Smooth muscle cell (in vitro differentiated cells): ENCODE data around the gene DNAJC3. TPM values are rescaled to one million over a fixed set of nuclear protein-coding genes. Genes with fewer than 3 reads are reported as not detected.
"Not testable (repeated sequence)": the region's sequence is repeated elsewhere in the genome, so short reads cannot be mapped to it uniquely, and the experiment has no call there.

Source experiments
- DNase-seq: peaks from one replicate; lab custom pipeline; 2025; ENCODE audit not compliant: unreplicated experiment; lab: John Stamatoyannopoulos, UW
- H2AFZ ChIP-seq: fragments of 200-600 bp; sonication (generic); 2 replicates; pipeline ENCODE4 v1.6.0; 2016; ENCODE audit warnings: antibody characterized with exemption, low read depth, mild to moderate bottlenecking
- H3F3A ChIP-seq: fragments of 200-600 bp; sonication (generic); 2 replicates; pipeline ENCODE4 v1.6.0; 2017; ENCODE audit warnings: antibody characterized with exemption, low read depth
- H3K27ac ChIP-seq: fragments of 200-600 bp; sonication (generic); 2 replicates; pipeline ENCODE4 v1.5.1; 2016; ENCODE audit warnings: low read depth, mild to moderate bottlenecking
- H3K27me3 ChIP-seq: fragments of 200-600 bp; sonication (generic); 2 replicates; pipeline ENCODE4 v1.6.1; 2016; ENCODE audit warnings: low read depth, mild to moderate bottlenecking
- H3K36me3 ChIP-seq: fragments of 200-600 bp; sonication (generic); 2 replicates; pipeline ENCODE4 v1.5.1; 2016; ENCODE audit warnings: low read depth
- H3K4me1 ChIP-seq: fragments of 200-600 bp; sonication (generic); 2 replicates; pipeline ENCODE4 v1.5.1; 2016; ENCODE audit warnings: low read depth
- H3K4me2 ChIP-seq: fragments of 200-600 bp; sonication (generic); 2 replicates; pipeline ENCODE4 v1.6.0; 2016; ENCODE audit warnings: mild to moderate bottlenecking
- H3K4me3 ChIP-seq: fragments of 200-600 bp; sonication (generic); 2 replicates; pipeline ENCODE4 v1.5.1; 2016; ENCODE audit warnings: mild to moderate bottlenecking
- H3K79me2 ChIP-seq: fragments of 200-600 bp; sonication (generic); 2 replicates; pipeline ENCODE4 v1.6.0; 2016; ENCODE audit warnings: low read depth, mild to moderate bottlenecking
- H3K9ac ChIP-seq: fragments of 200-600 bp; sonication (generic); 2 replicates; pipeline ENCODE4 v1.6.0; 2016; ENCODE audit warnings: low read depth
- H3K9me3 ChIP-seq: fragments of 200-600 bp; sonication (generic); replicated peaks from 2 replicates; pipeline ENCODE4 v1.5.1; 2016; ENCODE audit warnings: low read depth
- H4K20me1 ChIP-seq: fragments of 200-600 bp; sonication (generic); 2 replicates; pipeline ENCODE4 v1.6.0; 2016; ENCODE audit warnings: low read depth
- WGBS: methylation state at CpG from one replicate; pipeline ENCODE4 v1.1.7; 2016; ENCODE audit warnings: low lambda C conversion rate; 5-methylcytosine and 5-hydroxymethylcytosine counted together
- polyA plus RNA-seq: library from polyadenylated mRNA; unstranded; fragments of >200 nt; fragmentation: Nextera tagmentation; extraction: Ambion mirVana; gene quantifications from 2 replicates; pipeline ENCODE4 v1.2.1, GENCODE V29; 2016
- total RNA-seq: library from RNA; depleted of rRNA; stranded (reverse); fragments of >200 nt; gene quantifications from 2 replicates; pipeline ENCODE4 v1.2.3, GENCODE V29; 2014
- TF ChIP-seq, protein P1 (sequence below): fragments of 200-600 bp; sonication (generic); IDR thresholded peaks from 2 replicates; pipeline ENCODE4 v1.5.1; 2017; ENCODE audit warnings: borderline replicate concordance, mild to moderate bottlenecking, antibody characterized with exemption; ENCODE audit not compliant: insufficient read depth, poor library complexity, severe bottlenecking

Gene DNAJC3
- total and polyA plus RNA-seq, 2 experiments from 2014 or later = 15.7 to 47.8 TPM

DNA sequence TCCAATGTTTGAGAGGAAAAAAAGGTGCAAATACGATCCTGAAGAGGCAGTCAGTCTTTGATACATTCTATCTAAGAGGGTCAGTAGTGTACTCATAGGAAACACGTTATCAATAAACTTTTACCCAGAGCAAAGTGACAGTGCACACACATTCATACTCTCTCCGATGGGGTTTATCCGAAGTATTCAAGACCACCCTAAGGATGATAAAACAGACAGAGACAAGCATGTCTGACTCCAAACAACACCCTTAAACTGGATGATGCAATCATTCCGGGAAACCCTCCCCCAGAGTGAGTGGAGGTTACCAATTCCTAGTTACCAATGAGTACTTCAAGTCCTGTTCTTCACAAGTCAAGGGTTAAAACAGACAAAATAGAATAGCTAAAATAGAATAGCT, 79.1 kb downstream of the DNAJC3 start:
- H2AFZ ChIP-seq = no peak overlapping the region
- peaks cover 14% of the 10 kb centered on the region for H4K20me1 ChIP-seq
- H3K4me1 ChIP-seq = no peaks in the 10 kb centered on the region
- no peak overlapping the region for H3K27ac ChIP-seq
- TF ChIP-seq, protein P1, sequence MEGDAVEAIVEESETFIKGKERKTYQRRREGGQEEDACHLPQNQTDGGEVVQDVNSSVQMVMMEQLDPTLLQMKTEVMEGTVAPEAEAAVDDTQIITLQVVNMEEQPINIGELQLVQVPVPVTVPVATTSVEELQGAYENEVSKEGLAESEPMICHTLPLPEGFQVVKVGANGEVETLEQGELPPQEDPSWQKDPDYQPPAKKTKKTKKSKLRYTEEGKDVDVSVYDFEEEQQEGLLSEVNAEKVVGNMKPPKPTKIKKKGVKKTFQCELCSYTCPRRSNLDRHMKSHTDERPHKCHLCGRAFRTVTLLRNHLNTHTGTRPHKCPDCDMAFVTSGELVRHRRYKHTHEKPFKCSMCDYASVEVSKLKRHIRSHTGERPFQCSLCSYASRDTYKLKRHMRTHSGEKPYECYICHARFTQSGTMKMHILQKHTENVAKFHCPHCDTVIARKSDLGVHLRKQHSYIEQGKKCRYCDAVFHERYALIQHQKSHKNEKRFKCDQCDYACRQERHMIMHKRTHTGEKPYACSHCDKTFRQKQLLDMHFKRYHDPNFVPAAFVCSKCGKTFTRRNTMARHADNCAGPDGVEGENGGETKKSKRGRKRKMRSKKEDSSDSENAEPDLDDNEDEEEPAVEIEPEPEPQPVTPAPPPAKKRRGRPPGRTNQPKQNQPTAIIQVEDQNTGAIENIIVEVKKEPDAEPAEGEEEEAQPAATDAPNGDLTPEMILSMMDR = no peak
- no peaks in the 10 kb centered on the region for H3F3A ChIP-seq
- no peaks in the 10 kb centered on the region for H3K27me3 ChIP-seq
- 84% methylated on average over 5 of the region's 5 CpGs for WGBS
- H3K4me3 ChIP-seq = no peak overlapping the region
- peaks cover 16% of the 10 kb centered on the region for H3K79me2 ChIP-seq
- H3K36me3 ChIP-seq = no peaks in the 10 kb centered on the region
- no peak overlapping the region for H3K4me2 ChIP-seq
- no peaks in the 10 kb centered on the region for H3K9me3 ChIP-seq
- no peak overlapping the region for H3K9ac ChIP-seq
- no peak for DNase-seq

DNA sequence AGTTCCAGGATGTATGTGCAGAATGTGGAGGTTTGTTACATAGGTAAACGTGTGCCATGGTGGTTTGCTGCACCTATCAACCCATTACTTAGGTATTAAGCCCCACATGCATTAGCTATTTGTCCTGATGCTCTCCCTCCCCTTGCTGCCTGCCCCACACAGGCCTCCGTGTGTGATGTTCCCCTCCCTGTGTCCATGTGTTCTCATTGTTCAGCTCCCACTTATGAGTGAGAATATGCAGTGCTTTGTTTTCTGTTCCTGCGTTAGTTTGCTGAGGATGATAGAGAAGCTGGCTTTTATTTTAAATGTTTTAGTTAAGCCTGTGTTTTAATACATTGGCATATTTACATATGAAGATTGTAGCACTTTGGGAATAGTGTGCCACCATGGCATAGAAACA, 85.7 kb downstream of the DNAJC3 start:
- not testable (repeated sequence) for H3K4me3 ChIP-seq, H3K4me1 ChIP-seq, H3F3A ChIP-seq, H3K27me3 ChIP-seq, H3K27ac ChIP-seq, H3K4me2 ChIP-seq, H2AFZ ChIP-seq, H3K36me3 ChIP-seq, DNase-seq, H4K20me1 ChIP-seq, H3K79me2 ChIP-seq, H3K9me3 ChIP-seq, H3K9ac ChIP-seq
- WGBS = 96% methylated on average over 3 of the region's 3 CpGs

DNA sequence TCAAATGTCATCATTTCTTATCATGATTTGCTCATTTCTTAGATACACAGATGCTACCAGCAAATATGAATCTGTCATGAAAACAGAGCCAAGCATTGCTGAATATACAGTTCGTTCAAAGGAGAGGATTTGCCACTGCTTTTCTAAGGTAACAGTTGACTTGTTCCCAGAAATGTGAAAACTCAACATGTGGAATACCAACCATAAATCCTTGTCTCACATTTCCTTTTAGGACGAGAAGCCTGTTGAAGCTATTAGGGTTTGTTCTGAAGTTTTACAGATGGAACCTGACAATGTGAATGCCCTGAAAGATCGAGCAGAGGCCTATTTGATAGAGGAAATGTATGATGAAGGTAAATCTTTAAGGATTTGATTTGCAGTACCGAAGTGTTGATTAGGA, 86.7 kb downstream of the DNAJC3 start:
- peaks cover 8% of the 10 kb centered on the region for H3K36me3 ChIP-seq
- H3K4me1 ChIP-seq = no peaks in the 10 kb centered on the region
- 90% methylated on average over 4 of the region's 4 CpGs for WGBS
- DNase-seq = no peak
- H3F3A ChIP-seq = no peaks in the 10 kb centered on the region
- no peak overlapping the region for H3K4me2 ChIP-seq
- H3K27ac ChIP-seq = no peak overlapping the region
- TF ChIP-seq, protein P1 = no peak
- no peaks in the 10 kb centered on the region for H3K9me3 ChIP-seq
- H3K9ac ChIP-seq = no peak overlapping the region
- H3K27me3 ChIP-seq = no peaks in the 10 kb centered on the region
- no peak overlapping the region for H3K4me3 ChIP-seq
- H4K20me1 ChIP-seq = no peaks in the 10 kb centered on the region
- peaks cover 3% of the 10 kb centered on the region for H3K79me2 ChIP-seq
- no peak overlapping the region for H2AFZ ChIP-seq

DNA sequence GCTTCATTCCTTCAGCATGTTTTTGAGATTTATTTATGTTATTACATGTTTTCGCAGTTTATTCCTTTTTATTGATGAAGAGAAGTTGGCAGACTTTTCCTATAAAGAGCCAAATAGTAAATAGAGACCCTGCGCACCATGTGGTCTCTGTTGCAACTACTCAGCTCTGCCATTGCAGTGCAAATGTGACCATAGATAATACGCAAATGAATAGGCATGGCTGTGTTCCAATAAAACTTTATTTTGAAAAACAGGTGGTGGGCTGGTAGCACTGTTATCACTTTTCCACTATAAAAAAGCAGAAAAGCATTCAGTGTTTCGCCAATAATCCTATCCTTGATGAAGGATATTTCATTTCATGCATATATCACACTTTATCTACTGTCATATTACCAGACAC, 95.0 kb downstream of the DNAJC3 start:
- Histone ChIP-seq H3K9ac (no peak overlapping the region), H3K4me2 (no peak overlapping the region), H3K4me3 (no peak overlapping the region), H3K27me3 (no peaks in the 10 kb centered on the region), H3K9me3 (no peaks in the 10 kb centered on the region), H3F3A (no peaks in the 10 kb centered on the region), H3K4me1 (no peaks in the 10 kb centered on the region), H4K20me1 (no peaks in the 10 kb centered on the region), H3K36me3 (no peaks in the 10 kb centered on the region), H2AFZ (no peak overlapping the region), H3K27ac (no peak overlapping the region), H3K79me2 (no peaks in the 10 kb centered on the region)
- DNase-seq = no peak
- TF ChIP-seq, protein P1 = no peak
- 95% methylated on average over 4 of the region's 4 CpGs for WGBS
